Spleen (tissue), 11 donors: Measurements from ENCODE around the gene RAB40C. TPM values are rescaled to one million over a fixed set of nuclear protein-coding genes. Genes with fewer than 3 reads are reported as not detected.

ENCODE experiments used
- DNase-seq: peaks from one replicate; pipeline ENCODE4 v3.0.0-alpha.2; 2020
- H3K27ac ChIP-seq, 8 donors: fragments of 200-600 bp; sonication (generic) in 7 of 8; 1 replicate in 4 of 8; 2 replicates in 4 of 8; pipeline versions ENCODE4 v1.5.0 to v1.8.0; 2016 to 2021; ENCODE audit warnings: inconsistent platforms in 4 of 8, mild to moderate bottlenecking in 4 of 8, moderate library complexity in 1 of 8
- H3K27me3 ChIP-seq, 7 donors: fragments of 200-600 bp; sonication (generic) in 6 of 7; replicated peaks in 1 of 7; 1 replicate in 4 of 7; 2 replicates in 3 of 7; pipeline versions ENCODE4 v1.5.0 to v1.8.0; 2016 to 2021; ENCODE audit warnings: inconsistent platforms in 3 of 7, mild to moderate bottlenecking in 1 of 7
- H3K36me3 ChIP-seq, 6 donors: fragments of 200-600 bp; sonication (generic) in 5 of 6; 1 replicate in 4 of 6; 2 replicates in 2 of 6; pipeline versions ENCODE4 v1.5.0 to v1.8.0; 2016 to 2021; ENCODE audit warnings: inconsistent platforms in 2 of 6
- H3K4me1 ChIP-seq, 6 donors: fragments of 200-600 bp; sonication (generic) in 5 of 6; 1 replicate in 3 of 6; 2 replicates in 3 of 6; pipeline versions ENCODE4 v1.5.0 to v1.8.0; 2016 to 2021; ENCODE audit warnings: inconsistent platforms in 3 of 6
- H3K4me3 ChIP-seq, 8 donors: fragments of 200-600 bp; sonication (generic) in 7 of 8; 1 replicate in 4 of 8; 2 replicates in 4 of 8; pipeline versions ENCODE4 v1.5.0 to v1.8.0; 2016 to 2021; ENCODE audit warnings: inconsistent platforms in 4 of 8, mild to moderate bottlenecking in 4 of 8, moderate library complexity in 2 of 8
- H3K9me3 ChIP-seq, 8 donors: fragments of 200-600 bp; sonication (generic) in 7 of 8; 1 replicate in 4 of 8; 2 replicates in 4 of 8; pipeline versions ENCODE4 v1.5.0 to v1.8.0; 2016 to 2021; ENCODE audit warnings: inconsistent platforms in 4 of 8
- POLR2A ChIP-seq, 3 donors: fragments of 450-650 bp; IDR thresholded peaks; one replicate each; pipeline ENCODE4 v1.5.1; 2017; ENCODE audit warnings: antibody characterized with exemption in 3 of 3, mild to moderate bottlenecking in 1 of 3
- POLR2AphosphoS5 ChIP-seq, 3 donors: sonication (generic); formaldehyde crosslinking; IDR thresholded peaks; one replicate each; pipeline ENCODE4 v1.5.1; 2017; ENCODE audit warnings: antibody characterized with exemption in 3 of 3
- WGBS, 5 donors: extraction: QIAGEN DNeasy Blood & Tissue Kit in 3 of 5; methylation state at CpG; one replicate each; pipeline versions ENCODE4 v1.1.5 to v1.1.7; 2013 to 2018; 5-methylcytosine and 5-hydroxymethylcytosine counted together
- intact Hi-C: fragments of 100-400 bp; cut with DNase I; formaldehyde crosslinking; loops from one replicate; pipeline ENCODE4 v1.15.0; 2023; ENCODE audit warnings: low total_unique reads
- polyA plus RNA-seq, 3 donors: library from polyadenylated mRNA; stranded (reverse); fragments of 200-250 nt; gene quantifications; one replicate each; pipeline ENCODE4 v1.2.1, GENCODE V29; 2013
- total RNA-seq, 7 donors: library from RNA; depleted of rRNA in 3 of 7; stranded (reverse); fragments of >200 nt in 3 of 7; fragmentation: NEBNext Ultra II Directional in 4 of 7; extraction: Animal tissue kit (Norgen Biotek cat#: 25700) in 4 of 7; gene quantifications; one replicate each; pipeline versions ENCODE4 v1.1.0 to v1.2.1, GENCODE V29; 2016 to 2021
- TF ChIP-seq, protein P1 (sequence below), 11 experiments: fragments of 200-600 bp in 7 of 11; fragments of 450-650 bp in 4 of 11; sonication (generic) in 4 of 11; IDR thresholded peaks in 8 of 11; conservative IDR thresholded peaks in 3 of 11; 1 replicate in 7 of 11; 2 replicates in 4 of 11; pipeline versions ENCODE4 v1.4.0 to v1.8.0; 2016 to 2021; ENCODE audit warnings: antibody characterized with exemption in 11 of 11, inconsistent platforms in 4 of 11, mild to moderate bottlenecking in 1 of 11
- donor health status: healthy with polysubstance abuse.
- donor health status: DM: no; HTN: no; CAD: no; lungs with moderate emphysema.
- donor health status: DM: no; HTN: no; CAD: no.
- donor health status: Bipolar disorder and iron deficiency.
- donor health status: healthy.
- donor health status: DM: no; HTN: no; CAD: no.
- donor health status: DM: yes; HTN: yes; CAD: no.

RAB40C gene
- total and polyA plus RNA-seq, 10 donors: 8.1 to 21.6 (median 15.2) TPM

DNA sequence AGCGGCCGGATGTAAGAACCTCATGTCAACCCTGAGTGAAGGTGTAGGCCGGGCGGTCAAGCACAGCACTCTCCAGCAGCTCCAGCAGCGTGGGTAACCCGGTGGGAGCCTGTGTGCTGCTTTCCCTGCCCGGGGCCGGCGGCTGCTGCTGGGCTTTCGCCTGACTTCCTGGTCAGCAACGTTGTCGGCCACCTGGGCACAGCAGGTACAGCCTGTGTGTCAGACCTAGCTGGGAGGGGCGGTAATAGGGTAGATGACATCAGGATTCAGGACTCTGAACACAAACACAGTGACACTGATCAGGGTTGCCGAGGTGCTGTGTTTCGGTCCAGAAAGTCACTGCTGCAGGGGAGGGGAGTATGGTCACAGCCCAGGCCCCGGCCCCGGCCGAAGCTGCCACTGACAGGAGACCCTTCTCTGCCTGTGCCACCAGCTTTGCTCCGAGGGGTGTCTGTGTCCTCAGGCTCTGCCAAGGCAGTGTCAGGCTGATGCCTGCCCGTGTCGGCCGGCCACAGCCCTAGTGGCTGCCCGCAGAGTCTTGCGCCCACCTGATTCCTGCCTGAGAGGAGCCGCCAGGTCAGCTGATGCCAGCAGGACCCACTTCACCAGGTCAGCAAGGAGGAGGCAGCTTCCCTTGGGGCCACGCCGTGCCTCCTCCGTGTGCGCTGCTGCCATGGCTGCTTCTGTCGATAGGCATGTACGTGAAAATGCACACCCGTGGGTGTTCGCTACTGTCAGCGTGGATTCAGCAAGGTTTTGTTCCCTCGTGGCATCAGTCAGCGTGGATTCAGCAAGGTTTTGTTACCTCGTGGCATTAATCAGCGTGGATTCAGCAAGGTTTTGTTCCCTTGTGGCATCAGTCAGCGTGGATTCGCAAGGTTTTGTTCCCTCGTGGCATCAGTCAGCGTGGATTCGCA is 9.2 kb downstream of the RAB40C start:
- 96 to 98% (median 98%) methylated on average over 27 to 43 of the region's 43 CpGs for WGBS, 5 donors
- TF ChIP-seq, protein P1, sequence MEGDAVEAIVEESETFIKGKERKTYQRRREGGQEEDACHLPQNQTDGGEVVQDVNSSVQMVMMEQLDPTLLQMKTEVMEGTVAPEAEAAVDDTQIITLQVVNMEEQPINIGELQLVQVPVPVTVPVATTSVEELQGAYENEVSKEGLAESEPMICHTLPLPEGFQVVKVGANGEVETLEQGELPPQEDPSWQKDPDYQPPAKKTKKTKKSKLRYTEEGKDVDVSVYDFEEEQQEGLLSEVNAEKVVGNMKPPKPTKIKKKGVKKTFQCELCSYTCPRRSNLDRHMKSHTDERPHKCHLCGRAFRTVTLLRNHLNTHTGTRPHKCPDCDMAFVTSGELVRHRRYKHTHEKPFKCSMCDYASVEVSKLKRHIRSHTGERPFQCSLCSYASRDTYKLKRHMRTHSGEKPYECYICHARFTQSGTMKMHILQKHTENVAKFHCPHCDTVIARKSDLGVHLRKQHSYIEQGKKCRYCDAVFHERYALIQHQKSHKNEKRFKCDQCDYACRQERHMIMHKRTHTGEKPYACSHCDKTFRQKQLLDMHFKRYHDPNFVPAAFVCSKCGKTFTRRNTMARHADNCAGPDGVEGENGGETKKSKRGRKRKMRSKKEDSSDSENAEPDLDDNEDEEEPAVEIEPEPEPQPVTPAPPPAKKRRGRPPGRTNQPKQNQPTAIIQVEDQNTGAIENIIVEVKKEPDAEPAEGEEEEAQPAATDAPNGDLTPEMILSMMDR (IDR thresholded peaks at IDR 0.05 in 8 of 11, conservative IDR thresholded peaks at IDR 0.05 in 3 of 11): no peak
- TF ChIP-seq POLR2A (IDR thresholded peaks at IDR 0.05) (no peak), POLR2AphosphoS5 (IDR thresholded peaks at IDR 0.05) (no peak)
- Histone ChIP-seq H3K4me3 (no peak overlapping the region), H3K4me1 (peaks cover 0 to 30% (median 11%) of the 10 kb centered on the region in 6 donors), H3K27ac (no peak overlapping the region), H3K9me3 (no peaks in the 10 kb centered on the region), H3K27me3 (no peaks in the 10 kb centered on the region), H3K36me3 (peaks cover 0 to 45% (median 2%) of the 10 kb centered on the region in 6 donors)
- DNase-seq: no peak
- intact Hi-C loops: no loop called here

DNA sequence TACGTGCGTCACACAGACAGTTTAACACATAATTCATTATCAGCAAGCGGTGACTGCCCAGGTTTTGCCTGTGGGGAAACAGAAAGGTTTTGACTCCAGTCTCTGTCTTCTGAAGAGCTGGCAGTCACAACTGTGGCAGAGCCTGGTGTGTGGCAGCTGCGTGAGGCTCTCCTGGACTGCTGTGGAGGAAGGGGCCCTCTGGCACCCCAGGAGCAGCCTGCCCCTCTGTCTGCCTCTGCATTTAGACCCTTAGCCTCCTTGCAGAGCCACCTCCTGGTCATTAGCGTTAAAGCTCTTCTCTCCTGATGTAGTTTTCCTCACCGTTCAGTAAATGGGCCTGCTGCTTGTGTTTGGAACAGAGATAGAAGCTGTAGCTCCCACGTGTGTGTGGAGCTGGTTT is 10.9 kb downstream of the RAB40C start:
- DNase-seq: no peak
- TF ChIP-seq, protein P1 (IDR thresholded peaks at IDR 0.05 in 8 of 11, conservative IDR thresholded peaks at IDR 0.05 in 3 of 11): no peak
- no peak for TF ChIP-seq POLR2AphosphoS5 (IDR thresholded peaks at IDR 0.05)
- TF ChIP-seq POLR2A (IDR thresholded peaks at IDR 0.05): no peak
- H3K9me3 ChIP-seq: peaks cover 0 to 10% (median 7%) of the 10 kb centered on the region in 8 donors
- H3K4me1 ChIP-seq: peaks cover 0 to 13% (median 5%) of the 10 kb centered on the region in 6 donors
- no peak overlapping the region for H3K27ac ChIP-seq
- H3K4me3 ChIP-seq: no peak overlapping the region
- intact Hi-C loops: no loop called here
- 41 to 57% (median 51%) methylated on average over 7 of the region's 7 CpGs for WGBS, 5 donors
- H3K36me3 ChIP-seq: peaks cover 0 to 53% (median 2%) of the 10 kb centered on the region in 6 donors
- H3K27me3 ChIP-seq: no peaks in the 10 kb centered on the region

DNA sequence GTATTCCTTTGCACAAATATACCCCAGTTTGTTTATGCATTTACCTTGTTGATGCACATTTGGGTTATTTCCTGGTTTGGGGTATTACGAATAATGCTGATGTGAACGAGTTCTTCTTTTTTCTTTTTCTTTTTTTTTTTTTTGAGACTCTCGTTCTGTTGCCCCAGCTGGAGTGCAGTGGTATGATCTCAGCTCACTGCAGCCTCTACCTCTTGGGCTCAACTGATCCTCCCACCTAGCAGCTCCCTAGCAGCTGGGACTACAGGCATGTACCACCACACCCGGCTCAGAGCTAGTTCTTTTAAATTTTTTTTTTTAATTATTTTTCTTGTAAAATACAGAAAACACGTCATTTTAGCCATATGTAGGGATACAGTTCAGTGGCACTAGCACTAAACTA is 14.1 kb downstream of the RAB40C start:
- Histone ChIP-seq H3K4me3 (no peak overlapping the region), H3K36me3 (peaks cover 0 to 30% (median 0%) of the 10 kb centered on the region in 6 donors), H3K4me1 (peaks cover 0 to 3% (median under 1%) of the 10 kb centered on the region in 6 donors), H3K27ac (no peak overlapping the region), H3K9me3 (peaks cover 0 to 10% (median 7%) of the 10 kb centered on the region in 8 donors), H3K27me3 (no peaks in the 10 kb centered on the region)
- WGBS, 5 donors: 59 to 78% (median 63%) methylated on average over 5 of the region's 5 CpGs
- TF ChIP-seq, protein P1 (IDR thresholded peaks at IDR 0.05 in 8 of 11, conservative IDR thresholded peaks at IDR 0.05 in 3 of 11): no peak
- DNase-seq: no peak
- intact Hi-C loops: no loop called here

DNA sequence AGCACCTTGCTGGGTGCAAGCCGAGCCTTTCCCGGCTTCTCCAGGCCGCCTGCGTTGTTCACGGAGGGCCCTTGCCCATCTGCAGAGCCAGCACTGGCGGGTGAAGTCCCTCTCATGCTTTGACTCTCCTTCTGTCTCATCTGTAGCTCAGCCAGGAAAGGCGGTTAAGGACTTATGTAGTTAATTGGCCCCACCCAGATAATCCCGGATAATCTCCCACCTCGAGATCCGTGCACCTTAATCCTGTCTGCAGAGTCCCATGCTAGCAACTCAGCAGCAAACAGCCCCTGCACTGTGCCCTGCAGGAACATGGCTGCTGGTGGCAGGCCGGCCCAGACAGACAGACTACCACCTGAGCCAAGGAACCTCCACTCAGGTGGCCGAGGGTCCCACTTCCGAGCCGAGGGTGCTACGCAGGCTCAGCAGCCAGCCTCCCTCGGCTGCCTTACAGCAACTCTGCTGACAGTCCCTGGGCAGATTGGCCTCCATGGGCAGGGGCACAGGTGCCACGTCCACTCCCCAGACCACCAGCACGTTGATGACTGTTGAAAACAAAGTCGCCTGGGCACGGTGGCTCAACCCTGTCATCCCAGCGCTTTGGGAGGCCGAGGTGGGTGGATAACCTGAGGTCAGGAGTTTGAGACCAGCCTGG is 16.9 kb downstream of the RAB40C start:
- no peak for TF ChIP-seq POLR2AphosphoS5 (IDR thresholded peaks at IDR 0.05)
- Histone ChIP-seq H3K36me3 (peaks cover 0 to 8% (median 0%) of the 10 kb centered on the region in 6 donors), H3K9me3 (peaks cover 0 to 10% (median 7%) of the 10 kb centered on the region in 8 donors), H3K27me3 (no peaks in the 10 kb centered on the region), H3K4me1 (peaks cover 0 to 27% (median 18%) of the 10 kb centered on the region in 6 donors), H3K4me3 (no peak overlapping the region), H3K27ac (no peak overlapping the region)
- DNase-seq: no peak
- intact Hi-C loops: no loop called here
- WGBS, 5 donors: 93 to 97% (median 94%) methylated on average over 17 to 22 of the region's 22 CpGs
